Endothelial cell (in vitro differentiated cells): Measurements from ENCODE around the gene SAT2. TPM values are rescaled to one million over a fixed set of nuclear protein-coding genes. Genes with fewer than 3 reads are reported as not detected.

Experiments
- DNase-seq: peaks from one replicate; pipeline ENCODE4 v3.0.0; 2021; ENCODE audit warnings: low spot score
- H3K27ac Mint-ChIP-seq: one replicate; pipeline ENCODE4 v1.8.0; 2021; ENCODE audit warnings: mixed read lengths, inconsistent platforms; ENCODE audit not compliant: unreplicated experiment
- H3K27me3 Mint-ChIP-seq: one replicate; pipeline ENCODE4 v1.8.0; 2021; ENCODE audit warnings: mild to moderate bottlenecking, moderate library complexity, mixed read lengths, inconsistent platforms; ENCODE audit not compliant: unreplicated experiment
- H3K36me3 Mint-ChIP-seq: one replicate; pipeline ENCODE4 v1.8.0; 2021; ENCODE audit warnings: mild to moderate bottlenecking, low read depth, mixed read lengths, inconsistent platforms; ENCODE audit not compliant: unreplicated experiment
- H3K4me1 Mint-ChIP-seq: one replicate; pipeline ENCODE4 v1.8.0; 2021; ENCODE audit warnings: mild to moderate bottlenecking, mixed read lengths, inconsistent platforms; ENCODE audit not compliant: unreplicated experiment
- H3K4me3 Mint-ChIP-seq: one replicate; pipeline ENCODE4 v1.8.0; 2021; ENCODE audit warnings: mild to moderate bottlenecking, mixed read lengths, inconsistent platforms; ENCODE audit not compliant: unreplicated experiment
- H3K9me3 Mint-ChIP-seq: one replicate; pipeline ENCODE4 v1.8.0; 2021; ENCODE audit warnings: mixed read lengths, inconsistent platforms; ENCODE audit not compliant: unreplicated experiment
- CTCF ChIP-seq: fragments of 200-600 bp; sonication (generic); IDR thresholded peaks from one replicate; pipeline ENCODE4 v1.5.0; 2021; ENCODE audit warnings: antibody characterized with exemption; ENCODE audit not compliant: unreplicated experiment
- total RNA-seq: library from RNA; stranded (reverse); fragmentation: NEBNext Ultra II Directional; extraction: Animal tissue kit (Norgen Biotek cat#: 25700); gene quantifications from one replicate; pipeline ENCODE4 v1.2.1, GENCODE V29; 2021; ENCODE audit not compliant: unreplicated experiment

SAT2 gene
- total RNA-seq, 1 donor from 2014 or later: 100 TPM

GRCh38 chr17:7640783-7641182 lies 13.2 kb upstream of the SAT2 start:
- no peaks in the 10 kb centered on the region for H3K36me3 Mint-ChIP-seq
- no peak for DNase-seq
- H3K9me3 Mint-ChIP-seq: no peaks in the 10 kb centered on the region
- TF ChIP-seq CTCF: no peak
- peaks cover 9% of the 10 kb centered on the region for H3K4me1 Mint-ChIP-seq
- no peak overlapping the region for H3K27ac Mint-ChIP-seq
- no peak overlapping the region for H3K4me3 Mint-ChIP-seq
- peaks cover 4% of the 10 kb centered on the region for H3K27me3 Mint-ChIP-seq

- H3K27me3 Mint-ChIP-seq: peaks cover 2% of the 10 kb centered on the region
- no peak for DNase-seq
- H3K36me3 Mint-ChIP-seq: no peaks in the 10 kb centered on the region
- no peak for TF ChIP-seq CTCF
- H3K27ac Mint-ChIP-seq: no peak overlapping the region
- no peaks in the 10 kb centered on the region for H3K9me3 Mint-ChIP-seq
- peaks cover 3% of the 10 kb centered on the region for H3K4me1 Mint-ChIP-seq
- H3K4me3 Mint-ChIP-seq: peak overlapping the region; percentile 19
Measured at GRCh38 chr17:7636163-7636562, 8.5 kb upstream of the SAT2 start.

- DNase-seq: peak; percentile 86
- no peak overlapping the region for H3K4me3 Mint-ChIP-seq
- no peaks in the 10 kb centered on the region for H3K9me3 Mint-ChIP-seq
- no peak for TF ChIP-seq CTCF
- H3K27ac Mint-ChIP-seq: no peak overlapping the region
- peaks cover 2% of the 10 kb centered on the region for H3K27me3 Mint-ChIP-seq
- no peaks in the 10 kb centered on the region for H3K36me3 Mint-ChIP-seq
- H3K4me1 Mint-ChIP-seq: peaks cover 3% of the 10 kb centered on the region
Measured at GRCh38 chr17:7634384-7634783, 6.8 kb upstream of the SAT2 start.

- H3K27ac Mint-ChIP-seq: peak overlapping the region; percentile 48
- TF ChIP-seq CTCF: no peak
- H3K27me3 Mint-ChIP-seq: peaks cover 5% of the 10 kb centered on the region
- H3K4me1 Mint-ChIP-seq: peaks cover 3% of the 10 kb centered on the region
- no peak for DNase-seq
- H3K4me3 Mint-ChIP-seq: no peak overlapping the region
- no peaks in the 10 kb centered on the region for H3K36me3 Mint-ChIP-seq
- no peaks in the 10 kb centered on the region for H3K9me3 Mint-ChIP-seq
Measured at GRCh38 chr17:7633093-7633492, 5.5 kb upstream of the SAT2 start.

- peaks cover 5% of the 10 kb centered on the region for H3K27me3 Mint-ChIP-seq
- H3K27ac Mint-ChIP-seq: no peak overlapping the region
- TF ChIP-seq CTCF: peak; percentile 64
- peaks cover 3% of the 10 kb centered on the region for H3K4me1 Mint-ChIP-seq
- peak; percentile 47 for DNase-seq
- H3K36me3 Mint-ChIP-seq: no peaks in the 10 kb centered on the region
- no peak overlapping the region for H3K4me3 Mint-ChIP-seq
- no peaks in the 10 kb centered on the region for H3K9me3 Mint-ChIP-seq
Measured at GRCh38 chr17:7632492-7632894, 4.9 kb upstream of the SAT2 start.
